GM19324 (cell line): ENCODE results near the gene PRKAR1B.

Experiments
- ATAC-seq: cut with Tn5 transposase; IDR thresholded peaks from one replicate; pipeline ENCODE4 v1.9.1; 2021; ENCODE audit warnings: mild to moderate bottlenecking, moderate library complexity; ENCODE audit not compliant: unreplicated experiment, low FRiP score

PRKAR1B gene

DNA sequence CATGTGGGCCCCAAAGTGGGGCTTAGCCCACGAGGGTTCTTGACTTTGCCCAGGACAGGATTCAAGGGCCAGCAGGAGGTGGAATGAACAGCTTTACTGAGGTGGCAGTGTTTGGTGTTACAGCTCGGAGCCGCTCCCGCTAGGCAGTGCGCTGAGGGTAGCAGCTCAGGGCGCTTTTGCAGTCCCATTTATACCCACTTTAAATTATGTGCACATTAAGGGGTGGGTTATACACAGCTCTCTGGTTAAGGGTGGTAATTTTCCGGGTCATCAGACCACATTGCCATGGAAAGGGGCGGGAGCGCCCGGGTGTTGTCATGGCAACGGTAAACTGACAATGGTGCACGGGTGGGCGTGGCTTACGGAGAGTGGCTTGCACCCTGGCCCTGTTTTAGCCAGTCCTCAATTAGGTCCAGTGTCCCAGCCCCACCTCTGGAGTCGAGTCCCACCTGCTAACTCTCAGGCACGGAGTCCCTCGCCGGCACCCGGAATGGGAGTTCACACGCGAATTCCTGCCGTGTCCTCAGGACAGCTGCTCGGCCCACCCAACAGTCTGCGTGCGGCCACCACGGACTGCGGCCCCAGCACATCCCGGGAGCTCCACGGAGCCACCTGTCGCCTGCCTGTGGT is 149.2 kb downstream of the PRKAR1B start:
- no peak for ATAC-seq

- no peak for ATAC-seq
Measured at GRCh38 chr7:577278-577665, 149.8 kb downstream of the PRKAR1B start.

DNA sequence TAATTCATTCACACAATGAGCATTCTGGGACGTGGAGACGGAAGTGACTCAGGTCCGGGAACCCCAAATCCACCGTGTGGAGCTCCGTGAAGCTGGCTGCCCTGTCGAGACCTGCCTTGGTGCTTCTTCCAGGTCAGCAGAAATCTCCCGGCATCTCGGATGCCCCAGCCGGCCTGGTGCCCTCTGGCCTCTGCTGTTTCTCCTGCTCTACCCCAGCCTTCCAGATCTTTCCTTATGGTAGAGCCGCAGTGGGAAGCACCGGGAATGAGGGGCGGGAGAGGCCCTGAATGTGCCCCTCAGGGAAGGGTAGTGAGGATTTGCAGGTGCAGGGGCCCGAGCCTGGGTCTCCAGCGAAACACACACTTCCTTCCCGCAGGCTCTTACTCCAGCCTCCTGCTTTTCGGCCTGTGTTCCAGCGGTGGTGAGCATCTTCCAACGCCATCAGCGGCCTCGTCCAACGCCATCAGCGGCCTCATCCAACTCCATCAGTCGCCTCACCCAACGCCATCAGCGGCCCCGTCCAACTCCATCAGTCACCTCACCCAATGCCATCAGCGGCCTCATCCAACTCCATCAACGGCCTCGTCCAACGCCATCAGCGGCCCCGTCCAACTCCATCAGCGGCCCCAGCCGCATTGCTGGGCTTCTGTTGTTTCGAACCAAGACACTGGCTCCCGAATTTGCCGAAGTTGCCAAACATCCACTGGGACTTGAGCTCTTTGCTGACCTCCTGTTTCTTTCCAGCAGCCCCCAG is 150.4 kb downstream of the PRKAR1B start:
- no peak for ATAC-seq

- no peak for ATAC-seq
Measured at GRCh38 chr7:575425-576366, 151.4 kb downstream of the PRKAR1B start.

GRCh38 chr7:574661-575395 is 152.3 kb downstream of the PRKAR1B start:
- ATAC-seq, result no peak

DNA sequence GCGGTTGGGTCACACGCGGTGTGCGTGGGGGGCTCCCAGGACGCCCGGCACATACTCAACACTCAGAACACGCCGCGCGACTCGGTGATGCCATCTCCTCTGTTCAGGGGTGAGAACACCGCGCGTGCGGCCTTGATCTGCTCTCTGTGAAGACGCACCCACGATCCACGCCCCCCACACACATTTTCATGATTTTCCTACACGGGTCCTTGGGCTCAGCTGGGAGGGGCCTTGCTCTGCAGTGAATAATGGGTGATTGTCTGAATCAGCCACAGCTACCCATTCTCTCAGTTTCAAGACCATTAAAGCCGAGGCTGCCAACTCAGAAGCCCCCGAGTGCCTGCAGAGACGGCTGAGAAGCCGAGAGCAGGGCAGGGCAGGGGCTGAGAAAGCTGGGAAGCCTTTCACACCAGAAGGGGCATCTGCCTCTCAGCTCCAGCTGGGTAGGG is 153.1 kb downstream of the PRKAR1B start:
- no peak for ATAC-seq

DNA sequence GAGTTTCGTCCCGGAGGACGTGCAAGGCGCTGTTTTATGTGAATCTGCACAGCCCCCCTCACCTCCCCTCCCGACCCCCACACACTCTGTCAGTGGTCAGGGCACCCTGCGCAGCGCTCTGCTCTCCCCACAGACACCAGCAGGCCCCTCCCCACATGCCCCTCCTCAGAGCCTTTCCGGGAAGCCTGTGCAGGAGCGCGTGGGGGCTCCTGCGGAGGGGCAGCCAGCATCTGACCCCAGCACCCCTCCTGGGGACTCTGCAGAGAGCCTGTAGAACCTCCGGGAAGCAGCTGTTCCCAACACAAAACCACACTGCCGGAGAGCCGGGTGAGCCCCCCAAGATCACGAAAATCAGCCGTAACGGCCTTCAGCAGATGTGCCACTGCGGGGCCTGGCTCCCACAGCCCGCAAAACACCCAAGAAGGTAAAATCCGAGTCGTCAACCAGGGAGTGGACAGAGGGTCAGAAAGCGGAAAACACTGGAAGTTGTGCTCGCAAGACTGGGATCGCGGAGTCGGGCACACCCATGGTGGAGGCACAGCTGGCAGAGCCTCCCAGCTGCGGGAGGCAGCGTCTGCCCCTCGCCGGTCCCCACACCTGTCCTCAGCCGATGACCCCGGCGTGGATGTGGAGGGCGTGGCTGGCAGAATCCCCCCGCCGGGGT is 153.7 kb downstream of the PRKAR1B start:
- ATAC-seq, result no peak

DNA sequence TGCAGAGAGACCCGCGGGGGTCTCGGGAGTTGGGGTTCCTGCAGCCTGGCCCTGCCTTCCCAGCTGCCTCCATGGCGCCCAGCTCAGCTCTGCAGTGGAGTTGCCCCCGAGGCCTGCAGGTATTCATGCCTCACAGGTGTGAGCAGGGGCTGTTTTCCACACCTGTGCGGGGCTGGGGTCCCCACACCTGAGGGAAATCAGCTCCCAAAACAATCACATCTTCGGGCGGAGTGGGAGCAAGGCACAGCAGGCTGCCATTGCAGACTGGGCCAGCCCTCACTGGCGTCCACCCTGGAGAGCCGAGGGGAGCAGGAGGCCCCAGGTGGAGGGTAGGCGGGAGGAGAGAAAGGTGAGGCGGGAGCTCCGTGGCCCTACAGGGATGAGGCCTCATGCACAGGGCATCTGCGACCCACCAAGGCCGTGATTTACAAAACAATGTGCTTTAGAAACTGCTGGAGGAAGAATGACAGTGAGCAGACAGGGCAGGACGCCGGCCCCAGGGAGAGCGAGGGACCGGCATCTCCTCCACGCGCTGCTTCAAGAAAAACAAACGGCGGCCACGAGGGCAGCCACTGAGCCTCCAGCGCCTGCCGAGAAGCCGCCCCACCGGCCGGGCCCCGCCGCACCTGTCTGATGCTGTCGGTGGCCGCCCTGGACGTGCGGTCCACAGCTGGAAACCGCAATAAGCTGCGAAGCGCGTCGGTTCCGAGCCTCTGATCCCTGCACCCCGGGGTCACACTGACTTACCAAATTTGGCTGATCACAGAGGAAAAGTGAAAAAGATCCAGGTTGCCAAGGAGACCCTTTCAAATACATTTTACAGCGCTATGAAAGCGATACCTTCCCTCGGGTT is 154.4 kb downstream of the PRKAR1B start:
- ATAC-seq, result no peak

- no peak for ATAC-seq
Measured at GRCh38 chr7:571718-572415, 155.2 kb downstream of the PRKAR1B start.

GRCh38 chr7:571096-571717 is 155.9 kb downstream of the PRKAR1B start:
- no peak for ATAC-seq

DNA sequence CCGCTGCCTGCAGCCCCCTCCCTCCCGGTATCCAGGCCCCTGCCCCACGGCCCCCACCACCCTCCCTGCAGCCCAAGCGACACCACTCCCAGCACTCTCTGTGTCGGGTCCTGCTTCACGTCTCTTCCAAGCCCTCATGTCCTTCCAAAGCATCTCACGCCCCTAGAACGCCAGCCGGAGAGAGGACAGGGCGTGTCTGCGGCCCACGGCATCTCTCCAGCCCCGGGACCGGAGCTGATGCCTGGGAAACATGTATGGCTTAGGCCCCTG is 156.3 kb downstream of the PRKAR1B start:
- no peak for ATAC-seq

GRCh38 chr7:569996-570800 is 156.9 kb downstream of the PRKAR1B start:
- no peak for ATAC-seq

GRCh38 chr7:569071-569855 is 157.8 kb downstream of the PRKAR1B start:
- ATAC-seq, result no peak

- ATAC-seq, result no peak
Measured at GRCh38 chr7:568031-568951, 158.8 kb downstream of the PRKAR1B start.

DNA sequence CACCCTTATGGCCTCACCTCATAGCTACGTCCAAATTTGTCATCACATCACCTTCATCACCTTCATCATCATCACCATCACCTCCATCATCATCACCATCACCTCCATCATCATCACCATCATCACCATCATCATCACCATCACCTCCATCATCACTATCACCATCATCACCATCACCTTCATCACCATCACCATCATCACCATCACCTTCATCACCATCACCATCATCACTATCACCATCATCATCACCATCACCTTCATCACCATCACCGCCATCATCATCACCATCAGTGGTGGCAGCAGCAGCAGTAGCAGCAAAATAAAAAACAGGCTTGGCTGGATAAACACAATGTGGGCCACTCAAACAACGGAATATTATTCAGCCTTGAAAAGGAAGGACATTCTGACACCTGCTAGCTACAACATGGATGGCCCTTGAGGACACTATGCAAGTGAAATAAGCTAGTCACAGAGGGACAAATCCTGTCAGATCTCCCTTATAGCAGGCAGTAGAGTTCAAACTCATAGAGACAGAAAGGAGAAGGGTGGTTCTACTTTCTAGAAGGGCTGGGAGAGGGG is 159.7 kb downstream of the PRKAR1B start:
- no peak for ATAC-seq
